ENCODE data around the gene SPTBN2.

DNA sequence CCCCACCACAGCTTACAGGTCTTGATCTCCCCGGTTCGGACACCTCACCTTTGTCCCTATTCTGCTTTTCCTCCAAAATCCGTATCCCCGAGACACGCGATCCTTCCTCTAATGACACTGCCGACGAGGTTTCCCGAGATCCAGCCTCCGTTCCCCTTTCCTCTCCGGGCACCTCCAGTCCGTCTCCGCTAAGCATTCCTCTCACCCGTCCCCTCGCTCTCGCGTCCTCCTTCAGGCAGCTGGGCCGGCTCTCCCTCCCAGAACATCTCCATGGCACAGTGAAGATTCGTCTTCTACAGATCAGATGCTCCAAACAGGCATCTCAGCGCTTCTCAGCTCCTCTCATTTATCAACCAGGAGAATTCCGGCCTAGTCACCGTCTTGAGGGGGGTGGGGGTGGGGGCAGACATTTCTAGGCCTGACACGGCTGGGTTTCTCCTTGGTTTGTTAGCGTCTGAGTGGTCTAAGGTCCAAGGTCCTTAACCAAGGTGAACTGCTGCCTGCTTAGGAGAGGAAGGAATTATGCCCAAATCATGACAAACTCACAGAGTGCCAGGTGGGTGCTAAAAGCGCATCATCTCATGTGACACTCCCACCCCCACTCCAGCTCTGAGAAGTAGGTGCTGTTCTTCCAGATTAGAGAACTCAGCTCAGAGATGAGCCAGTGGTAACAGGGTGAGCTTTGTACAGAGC is at the start of gene SPTBN2:
- TF ChIP-seq, protein P1, sequence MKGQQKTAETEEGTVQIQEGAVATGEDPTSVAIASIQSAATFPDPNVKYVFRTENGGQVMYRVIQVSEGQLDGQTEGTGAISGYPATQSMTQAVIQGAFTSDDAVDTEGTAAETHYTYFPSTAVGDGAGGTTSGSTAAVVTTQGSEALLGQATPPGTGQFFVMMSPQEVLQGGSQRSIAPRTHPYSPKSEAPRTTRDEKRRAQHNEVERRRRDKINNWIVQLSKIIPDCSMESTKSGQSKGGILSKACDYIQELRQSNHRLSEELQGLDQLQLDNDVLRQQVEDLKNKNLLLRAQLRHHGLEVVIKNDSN (CRISPR knock-in tag; IDR thresholded peaks at IDR 0.05), result no peak
- TF ChIP-seq, protein P2, sequence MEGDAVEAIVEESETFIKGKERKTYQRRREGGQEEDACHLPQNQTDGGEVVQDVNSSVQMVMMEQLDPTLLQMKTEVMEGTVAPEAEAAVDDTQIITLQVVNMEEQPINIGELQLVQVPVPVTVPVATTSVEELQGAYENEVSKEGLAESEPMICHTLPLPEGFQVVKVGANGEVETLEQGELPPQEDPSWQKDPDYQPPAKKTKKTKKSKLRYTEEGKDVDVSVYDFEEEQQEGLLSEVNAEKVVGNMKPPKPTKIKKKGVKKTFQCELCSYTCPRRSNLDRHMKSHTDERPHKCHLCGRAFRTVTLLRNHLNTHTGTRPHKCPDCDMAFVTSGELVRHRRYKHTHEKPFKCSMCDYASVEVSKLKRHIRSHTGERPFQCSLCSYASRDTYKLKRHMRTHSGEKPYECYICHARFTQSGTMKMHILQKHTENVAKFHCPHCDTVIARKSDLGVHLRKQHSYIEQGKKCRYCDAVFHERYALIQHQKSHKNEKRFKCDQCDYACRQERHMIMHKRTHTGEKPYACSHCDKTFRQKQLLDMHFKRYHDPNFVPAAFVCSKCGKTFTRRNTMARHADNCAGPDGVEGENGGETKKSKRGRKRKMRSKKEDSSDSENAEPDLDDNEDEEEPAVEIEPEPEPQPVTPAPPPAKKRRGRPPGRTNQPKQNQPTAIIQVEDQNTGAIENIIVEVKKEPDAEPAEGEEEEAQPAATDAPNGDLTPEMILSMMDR (IDR thresholded peaks at IDR 0.05), result no peak
- TF ChIP-seq, protein P3, sequence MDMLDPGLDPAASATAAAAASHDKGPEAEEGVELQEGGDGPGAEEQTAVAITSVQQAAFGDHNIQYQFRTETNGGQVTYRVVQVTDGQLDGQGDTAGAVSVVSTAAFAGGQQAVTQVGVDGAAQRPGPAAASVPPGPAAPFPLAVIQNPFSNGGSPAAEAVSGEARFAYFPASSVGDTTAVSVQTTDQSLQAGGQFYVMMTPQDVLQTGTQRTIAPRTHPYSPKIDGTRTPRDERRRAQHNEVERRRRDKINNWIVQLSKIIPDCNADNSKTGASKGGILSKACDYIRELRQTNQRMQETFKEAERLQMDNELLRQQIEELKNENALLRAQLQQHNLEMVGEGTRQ (CRISPR knock-in tag; IDR thresholded peaks at IDR 0.05), result no peak
- TF ChIP-seq ZNF138 (CRISPR knock-in tag; conservative IDR thresholded peaks at IDR 0.05) (no peak), CBFB (CRISPR knock-in tag; IDR thresholded peaks at IDR 0.05; ENCODE audit: low read depth) (no peak), TCF7 (CRISPR knock-in tag; IDR thresholded peaks at IDR 0.05; ENCODE audit: low read depth) (no peak)
- TF ChIP-seq, protein P4, sequence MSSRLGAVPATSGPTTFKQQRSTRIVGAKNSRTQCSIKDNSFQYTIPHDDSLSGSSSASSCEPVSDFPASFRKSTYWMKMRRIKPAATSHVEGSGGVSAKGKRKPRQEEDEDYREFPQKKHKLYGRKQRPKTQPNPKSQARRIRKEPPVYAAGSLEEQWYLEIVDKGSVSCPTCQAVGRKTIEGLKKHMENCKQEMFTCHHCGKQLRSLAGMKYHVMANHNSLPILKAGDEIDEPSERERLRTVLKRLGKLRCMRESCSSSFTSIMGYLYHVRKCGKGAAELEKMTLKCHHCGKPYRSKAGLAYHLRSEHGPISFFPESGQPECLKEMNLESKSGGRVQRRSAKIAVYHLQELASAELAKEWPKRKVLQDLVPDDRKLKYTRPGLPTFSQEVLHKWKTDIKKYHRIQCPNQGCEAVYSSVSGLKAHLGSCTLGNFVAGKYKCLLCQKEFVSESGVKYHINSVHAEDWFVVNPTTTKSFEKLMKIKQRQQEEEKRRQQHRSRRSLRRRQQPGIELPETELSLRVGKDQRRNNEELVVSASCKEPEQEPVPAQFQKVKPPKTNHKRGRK (CRISPR knock-in tag; IDR thresholded peaks at IDR 0.05; ENCODE audit: borderline replicate concordance), result no peak
- TF ChIP-seq, protein P5, sequence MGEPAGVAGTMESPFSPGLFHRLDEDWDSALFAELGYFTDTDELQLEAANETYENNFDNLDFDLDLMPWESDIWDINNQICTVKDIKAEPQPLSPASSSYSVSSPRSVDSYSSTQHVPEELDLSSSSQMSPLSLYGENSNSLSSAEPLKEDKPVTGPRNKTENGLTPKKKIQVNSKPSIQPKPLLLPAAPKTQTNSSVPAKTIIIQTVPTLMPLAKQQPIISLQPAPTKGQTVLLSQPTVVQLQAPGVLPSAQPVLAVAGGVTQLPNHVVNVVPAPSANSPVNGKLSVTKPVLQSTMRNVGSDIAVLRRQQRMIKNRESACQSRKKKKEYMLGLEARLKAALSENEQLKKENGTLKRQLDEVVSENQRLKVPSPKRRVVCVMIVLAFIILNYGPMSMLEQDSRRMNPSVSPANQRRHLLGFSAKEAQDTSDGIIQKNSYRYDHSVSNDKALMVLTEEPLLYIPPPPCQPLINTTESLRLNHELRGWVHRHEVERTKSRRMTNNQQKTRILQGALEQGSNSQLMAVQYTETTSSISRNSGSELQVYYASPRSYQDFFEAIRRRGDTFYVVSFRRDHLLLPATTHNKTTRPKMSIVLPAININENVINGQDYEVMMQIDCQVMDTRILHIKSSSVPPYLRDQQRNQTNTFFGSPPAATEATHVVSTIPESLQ (CRISPR knock-in tag; IDR thresholded peaks at IDR 0.05), result no peak
- TF ChIP-seq, protein P6, sequence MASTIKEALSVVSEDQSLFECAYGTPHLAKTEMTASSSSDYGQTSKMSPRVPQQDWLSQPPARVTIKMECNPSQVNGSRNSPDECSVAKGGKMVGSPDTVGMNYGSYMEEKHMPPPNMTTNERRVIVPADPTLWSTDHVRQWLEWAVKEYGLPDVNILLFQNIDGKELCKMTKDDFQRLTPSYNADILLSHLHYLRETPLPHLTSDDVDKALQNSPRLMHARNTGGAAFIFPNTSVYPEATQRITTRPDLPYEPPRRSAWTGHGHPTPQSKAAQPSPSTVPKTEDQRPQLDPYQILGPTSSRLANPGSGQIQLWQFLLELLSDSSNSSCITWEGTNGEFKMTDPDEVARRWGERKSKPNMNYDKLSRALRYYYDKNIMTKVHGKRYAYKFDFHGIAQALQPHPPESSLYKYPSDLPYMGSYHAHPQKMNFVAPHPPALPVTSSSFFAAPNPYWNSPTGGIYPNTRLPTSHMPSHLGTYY (CRISPR knock-in tag; IDR thresholded peaks at IDR 0.05), result no peak
- TF ChIP-seq, protein P7, sequence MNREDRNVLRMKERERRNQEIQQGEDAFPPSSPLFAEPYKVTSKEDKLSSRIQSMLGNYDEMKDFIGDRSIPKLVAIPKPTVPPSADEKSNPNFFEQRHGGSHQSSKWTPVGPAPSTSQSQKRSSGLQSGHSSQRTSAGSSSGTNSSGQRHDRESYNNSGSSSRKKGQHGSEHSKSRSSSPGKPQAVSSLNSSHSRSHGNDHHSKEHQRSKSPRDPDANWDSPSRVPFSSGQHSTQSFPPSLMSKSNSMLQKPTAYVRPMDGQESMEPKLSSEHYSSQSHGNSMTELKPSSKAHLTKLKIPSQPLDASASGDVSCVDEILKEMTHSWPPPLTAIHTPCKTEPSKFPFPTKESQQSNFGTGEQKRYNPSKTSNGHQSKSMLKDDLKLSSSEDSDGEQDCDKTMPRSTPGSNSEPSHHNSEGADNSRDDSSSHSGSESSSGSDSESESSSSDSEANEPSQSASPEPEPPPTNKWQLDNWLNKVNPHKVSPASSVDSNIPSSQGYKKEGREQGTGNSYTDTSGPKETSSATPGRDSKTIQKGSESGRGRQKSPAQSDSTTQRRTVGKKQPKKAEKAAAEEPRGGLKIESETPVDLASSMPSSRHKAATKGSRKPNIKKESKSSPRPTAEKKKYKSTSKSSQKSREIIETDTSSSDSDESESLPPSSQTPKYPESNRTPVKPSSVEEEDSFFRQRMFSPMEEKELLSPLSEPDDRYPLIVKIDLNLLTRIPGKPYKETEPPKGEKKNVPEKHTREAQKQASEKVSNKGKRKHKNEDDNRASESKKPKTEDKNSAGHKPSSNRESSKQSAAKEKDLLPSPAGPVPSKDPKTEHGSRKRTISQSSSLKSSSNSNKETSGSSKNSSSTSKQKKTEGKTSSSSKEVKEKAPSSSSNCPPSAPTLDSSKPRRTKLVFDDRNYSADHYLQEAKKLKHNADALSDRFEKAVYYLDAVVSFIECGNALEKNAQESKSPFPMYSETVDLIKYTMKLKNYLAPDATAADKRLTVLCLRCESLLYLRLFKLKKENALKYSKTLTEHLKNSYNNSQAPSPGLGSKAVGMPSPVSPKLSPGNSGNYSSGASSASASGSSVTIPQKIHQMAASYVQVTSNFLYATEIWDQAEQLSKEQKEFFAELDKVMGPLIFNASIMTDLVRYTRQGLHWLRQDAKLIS (CRISPR knock-in tag; IDR thresholded peaks at IDR 0.05; ENCODE audit: borderline replicate concordance), result no peak
- TF ChIP-seq, protein P8, sequence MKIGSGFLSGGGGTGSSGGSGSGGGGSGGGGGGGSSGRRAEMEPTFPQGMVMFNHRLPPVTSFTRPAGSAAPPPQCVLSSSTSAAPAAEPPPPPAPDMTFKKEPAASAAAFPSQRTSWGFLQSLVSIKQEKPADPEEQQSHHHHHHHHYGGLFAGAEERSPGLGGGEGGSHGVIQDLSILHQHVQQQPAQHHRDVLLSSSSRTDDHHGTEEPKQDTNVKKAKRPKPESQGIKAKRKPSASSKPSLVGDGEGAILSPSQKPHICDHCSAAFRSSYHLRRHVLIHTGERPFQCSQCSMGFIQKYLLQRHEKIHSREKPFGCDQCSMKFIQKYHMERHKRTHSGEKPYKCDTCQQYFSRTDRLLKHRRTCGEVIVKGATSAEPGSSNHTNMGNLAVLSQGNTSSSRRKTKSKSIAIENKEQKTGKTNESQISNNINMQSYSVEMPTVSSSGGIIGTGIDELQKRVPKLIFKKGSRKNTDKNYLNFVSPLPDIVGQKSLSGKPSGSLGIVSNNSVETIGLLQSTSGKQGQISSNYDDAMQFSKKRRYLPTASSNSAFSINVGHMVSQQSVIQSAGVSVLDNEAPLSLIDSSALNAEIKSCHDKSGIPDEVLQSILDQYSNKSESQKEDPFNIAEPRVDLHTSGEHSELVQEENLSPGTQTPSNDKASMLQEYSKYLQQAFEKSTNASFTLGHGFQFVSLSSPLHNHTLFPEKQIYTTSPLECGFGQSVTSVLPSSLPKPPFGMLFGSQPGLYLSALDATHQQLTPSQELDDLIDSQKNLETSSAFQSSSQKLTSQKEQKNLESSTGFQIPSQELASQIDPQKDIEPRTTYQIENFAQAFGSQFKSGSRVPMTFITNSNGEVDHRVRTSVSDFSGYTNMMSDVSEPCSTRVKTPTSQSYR (CRISPR knock-in tag; IDR thresholded peaks at IDR 0.05), result no peak

Measured in WTC11 (cell line).